ENCODE data around the gene MRPL54. TPM values are rescaled to one million over a fixed set of nuclear protein-coding genes. Genes with fewer than 3 reads are reported as not detected.

Gene MRPL54
- polyA plus RNA-seq, 1 donor (not counting 4 experiments of a cell fraction or from before 2014, with no cell fraction given), result 27.0 TPM

GRCh38 chr19:3740431-3740830 is 22.1 kb upstream of the MRPL54 start:
- dilution Hi-C loops (cut with MboI; ENCODE audit: extremely low pct_ligation_motif_present, low sequenced_read_pairs), result no loop called here
- Histone ChIP-seq H2AFZ (ENCODE audit: control insufficient read depth, low read length) (no peak overlapping the region), H3K36me3 (ENCODE audit: control insufficient read depth in 2 of 2, extremely low read depth in 1 of 2, insufficient read depth in 2 of 2, low read length in 2 of 2) (no peaks in the 10 kb centered on the region), H3K9me3 (ENCODE audit: control insufficient read depth, low read depth, low read length) (no peaks in the 10 kb centered on the region), H3K4me2 (ENCODE audit: control insufficient read depth, extremely low read depth, insufficient read depth, low read depth, low read length) (no peak overlapping the region), H4K20me1 (ENCODE audit: control insufficient read depth, extremely low read depth, insufficient read depth, low read length) (no peaks in the 10 kb centered on the region), H3K27ac (ENCODE audit: control insufficient read depth, insufficient read depth, low read length) (no peak overlapping the region), H3K9ac (ENCODE audit: control insufficient read depth, extremely low read depth, insufficient read depth, low read length) (no peak overlapping the region), H3K4me1 (ENCODE audit: control insufficient read depth, extremely low read depth, insufficient read depth, low read length) (no peaks in the 10 kb centered on the region), H3K9me1 (ENCODE audit: control insufficient read depth, extremely low read depth, insufficient read depth, low read length) (peaks cover 2% of the 10 kb centered on the region), H3K79me2 (ENCODE audit: control insufficient read depth, insufficient read depth, low read length) (no peaks in the 10 kb centered on the region), H3K4me3 (ENCODE audit: control insufficient read depth in 2 of 3, extremely low read depth in 1 of 3, insufficient read depth in 2 of 3, low read depth in 1 of 3, low read length in 3 of 3) (no peak overlapping the region), H3K27me3 (ENCODE audit: control insufficient read depth, extremely low read depth, insufficient read depth, low read length) (no peaks in the 10 kb centered on the region)
- no peak for TF ChIP-seq EZH2 (IDR thresholded peaks at IDR 0.05; ENCODE audit: low read length)
- no peak for TF ChIP-seq CTCF (optimal IDR thresholded peaks at IDR 0.05 in 1 of 3, IDR thresholded peaks at IDR 0.05 in 1 of 3, conservative IDR thresholded peaks at IDR 0.05 in 1 of 3; ENCODE audit: extremely low read depth in 1 of 3, insufficient read depth in 2 of 3, low read length in 3 of 3)
- FAIRE-seq (no peak), DNase-seq (ENCODE audit: low read depth, low spot score) (no peak)

- FAIRE-seq, result no peak
- Histone ChIP-seq H3K4me1 (ENCODE audit: control insufficient read depth, extremely low read depth, insufficient read depth, low read length) (no peaks in the 10 kb centered on the region), H2AFZ (ENCODE audit: control insufficient read depth, low read length) (no peak overlapping the region), H3K9me1 (ENCODE audit: control insufficient read depth, extremely low read depth, insufficient read depth, low read length) (peaks cover 2% of the 10 kb centered on the region), H4K20me1 (ENCODE audit: control insufficient read depth, extremely low read depth, insufficient read depth, low read length) (no peaks in the 10 kb centered on the region), H3K4me3 (ENCODE audit: control insufficient read depth in 2 of 3, extremely low read depth in 1 of 3, insufficient read depth in 2 of 3, low read depth in 1 of 3, low read length in 3 of 3) (no peak overlapping the region), H3K27ac (ENCODE audit: control insufficient read depth, insufficient read depth, low read length) (no peak overlapping the region), H3K79me2 (ENCODE audit: control insufficient read depth, insufficient read depth, low read length) (no peaks in the 10 kb centered on the region), H3K4me2 (ENCODE audit: control insufficient read depth, extremely low read depth, insufficient read depth, low read depth, low read length) (no peak overlapping the region), H3K9ac (ENCODE audit: control insufficient read depth, extremely low read depth, insufficient read depth, low read length) (no peak overlapping the region), H3K9me3 (ENCODE audit: control insufficient read depth, low read depth, low read length) (no peaks in the 10 kb centered on the region), H3K36me3 (ENCODE audit: control insufficient read depth in 2 of 2, extremely low read depth in 1 of 2, insufficient read depth in 2 of 2, low read length in 2 of 2) (no peaks in the 10 kb centered on the region), H3K27me3 (ENCODE audit: control insufficient read depth, extremely low read depth, insufficient read depth, low read length) (no peaks in the 10 kb centered on the region)
- no peak for DNase-seq (ENCODE audit: low read depth, low spot score)
- dilution Hi-C loops (cut with MboI; ENCODE audit: extremely low pct_ligation_motif_present, low sequenced_read_pairs), result no loop called here
- TF ChIP-seq CTCF (optimal IDR thresholded peaks at IDR 0.05 in 1 of 3, IDR thresholded peaks at IDR 0.05 in 1 of 3, conservative IDR thresholded peaks at IDR 0.05 in 1 of 3; ENCODE audit: extremely low read depth in 1 of 3, insufficient read depth in 2 of 3, low read length in 3 of 3) (no peak), EZH2 (IDR thresholded peaks at IDR 0.05; ENCODE audit: low read length) (no peak)
Measured at GRCh38 chr19:3743486-3743885, 19.0 kb upstream of the MRPL54 start.

Measured in keratinocyte (primary cell).